ENCODE data around the gene ZNF264. TPM values are rescaled to one million over a fixed set of nuclear protein-coding genes. Genes with fewer than 3 reads are reported as not detected.
"Not testable (repeated sequence)": the region's sequence is repeated elsewhere in the genome, so short reads cannot be mapped to it uniquely, and the experiment has no call there.

Gene ZNF264
- total RNA-seq, 1 donor from 2014 or later: 24.9 TPM

- no peak for DNase-seq (ENCODE audit: low read depth, low spot score)
These were observed 53.8 kb downstream of the ZNF264 start for GRCh38 chr19:57245066-57245465.

- DNase-seq (ENCODE audit: low read depth, low spot score): no peak
These were observed 54.7 kb downstream of the ZNF264 start for GRCh38 chr19:57245959-57246358.

- no peak for DNase-seq (ENCODE audit: low read depth, low spot score)
These were observed 57.3 kb downstream of the ZNF264 start for GRCh38 chr19:57248646-57249045.

GRCh38 chr19:57249329-57249728 lies 58.0 kb downstream of the ZNF264 start:
- DNase-seq (ENCODE audit: low read depth, low spot score): no peak

GRCh38 chr19:57253767-57254166 lies 62.5 kb downstream of the ZNF264 start:
- not testable (repeated sequence) for DNase-seq (ENCODE audit: low read depth, low spot score)

- no peak for DNase-seq (ENCODE audit: low read depth, low spot score)
These were observed 70.7 kb downstream of the ZNF264 start for GRCh38 chr19:57262044-57262443.

GRCh38 chr19:57263244-57263741 lies 72.0 kb downstream of the ZNF264 start:
- no peak for DNase-seq (ENCODE audit: low read depth, low spot score)

- DNase-seq (ENCODE audit: low read depth, low spot score): no peak
These were observed 76.0 kb downstream of the ZNF264 start for GRCh38 chr19:57267291-57267690.

GRCh38 chr19:57269515-57270250 lies 78.4 kb downstream of the ZNF264 start:
- no peak for DNase-seq (ENCODE audit: low read depth, low spot score)

GRCh38 chr19:57271280-57271679 lies 80.0 kb downstream of the ZNF264 start:
- no peak for DNase-seq (ENCODE audit: low read depth, low spot score)

Other genes starting within 250 kb of the ZNF264 start
- gene USP29, start 71.5 kb upstream of the ZNF264 start, total RNA-seq: not detected in 2 replicates
- gene ZIM3, start 46.3 kb upstream of the ZNF264 start, total RNA-seq: not detected in 2 replicates
- not detected in 2 replicates for gene DUXA, start 24.0 kb upstream of the ZNF264 start, total RNA-seq
- gene AURKC, start 39.5 kb downstream of the ZNF264 start, total RNA-seq: 0.42 and 0.86 TPM in 2 replicates
- gene ZNF805, start 49.1 kb downstream of the ZNF264 start, total RNA-seq: 20.8 and 30.2 TPM in 2 replicates
- gene ZNF460, start 89.0 kb downstream of the ZNF264 start, total RNA-seq: 49.6 and 66.0 TPM in 2 replicates
- 9.6 and 10.7 TPM in 2 replicates for gene ZNF543, start 129.0 kb downstream of the ZNF264 start, total RNA-seq
- gene ZNF304, start 159.8 kb downstream of the ZNF264 start, total RNA-seq: 9.5 and 11.0 TPM in 2 replicates
- gene TRAPPC2B, start 172.1 kb downstream of the ZNF264 start, total RNA-seq: 8.8 and 10.2 TPM in 2 replicates
- gene ZNF547, start 172.1 kb downstream of the ZNF264 start, total RNA-seq: 2.0 and 2.9 TPM in 2 replicates
- 14.2 and 16.6 TPM in 2 replicates for gene ZNF548, start 198.4 kb downstream of the ZNF264 start, total RNA-seq
- 10.0 and 10.1 TPM in 2 replicates for gene ZNF17, start 219.7 kb downstream of the ZNF264 start, total RNA-seq
- gene ZNF749, start 243.8 kb downstream of the ZNF264 start, total RNA-seq: 12.2 and 14.9 TPM in 2 replicates